OCI-LY3 (cell line): ENCODE data around the gene SGCA.

Experiments used
- H2AFZ ChIP-seq: fragments of 200-600, 300-600 bp; shearing (Covaris generic); 2 replicates; pipeline ENCODE4 v1.6.0; 2014; ENCODE audit warnings: antibody characterized with exemption, low read depth, low read length
- H3K27ac ChIP-seq: fragments of 200-600, 300-600 bp; sonication (generic); 2 replicates; pipeline ENCODE4 v1.5.1; 2014; ENCODE audit warnings: mild to moderate bottlenecking, low read length, moderate library complexity, mixed read lengths
- H3K27me3 ChIP-seq: fragments of 200-600, 300-600 bp; sonication (generic); 2 replicates; pipeline ENCODE4 v1.6.1; 2014; ENCODE audit warnings: low read depth, low read length, mixed read lengths
- H3K36me3 ChIP-seq: fragments of 200-600, 300-600 bp; sonication (generic); replicated peaks from 2 replicates; pipeline ENCODE3; 2014; ENCODE audit warnings: low read depth, low read length, mixed read lengths
- H3K4me1 ChIP-seq: fragments of 300-600, 200-600 bp; sonication (generic); 2 replicates; pipeline ENCODE4 v1.6.1; 2014; ENCODE audit warnings: low read length, mixed read lengths
- H3K4me2 ChIP-seq: fragments of 200-600, 300-600 bp; sonication (generic); 2 replicates; pipeline ENCODE4 v1.6.1; 2014; ENCODE audit warnings: low read length, mixed read lengths
- H3K4me3 ChIP-seq: fragments of 300-600, 200-600 bp; sonication (generic); 2 replicates; pipeline ENCODE4 v1.5.1; 2014; ENCODE audit warnings: antibody characterized with exemption, mild to moderate bottlenecking, low read length, moderate library complexity
- H3K79me2 ChIP-seq: fragments of 300-600, 200-600 bp; shearing (Covaris generic); 2 replicates; pipeline ENCODE4 v1.6.1; 2014; ENCODE audit warnings: mild to moderate bottlenecking, low read length, mixed read lengths
- H3K9ac ChIP-seq: fragments of 300-600, 200-600 bp; shearing (Covaris generic); 2 replicates; pipeline ENCODE4 v1.6.0; 2014; ENCODE audit warnings: mild to moderate bottlenecking, low read length, moderate library complexity
- H3K9me3 ChIP-seq: fragments of 200-600, 300-600 bp; shearing (Covaris generic); 2 replicates; pipeline ENCODE4 v1.6.1; 2014; ENCODE audit warnings: low read length, mixed read lengths; ENCODE audit not compliant: insufficient read depth
- H4K20me1 ChIP-seq: fragments of 200-600, 300-600 bp; sonication (generic); 2 replicates; pipeline ENCODE4 v1.6.1; 2016; ENCODE audit warnings: low read length, mixed read lengths; ENCODE audit not compliant: insufficient read depth
- EZH2phosphoT487 ChIP-seq: fragments of 200-600 bp; shearing (Covaris generic); IDR thresholded peaks from 2 replicates; pipeline ENCODE4 v1.6.1; 2018; ENCODE audit warnings: antibody characterized with exemption, mixed run types, low read depth
- TF ChIP-seq, protein P1 (sequence below): fragments of 200-600, 300-600 bp; sonication (generic); IDR thresholded peaks from 2 replicates; pipeline ENCODE4 v1.5.1; 2014; ENCODE audit warnings: antibody characterized with exemption, low read length, low read depth

Gene SGCA

GRCh38 chr17:50175035-50175807 is 9.4 kb downstream of the SGCA start:
- no peak for TF ChIP-seq EZH2phosphoT487
- TF ChIP-seq, protein P1, sequence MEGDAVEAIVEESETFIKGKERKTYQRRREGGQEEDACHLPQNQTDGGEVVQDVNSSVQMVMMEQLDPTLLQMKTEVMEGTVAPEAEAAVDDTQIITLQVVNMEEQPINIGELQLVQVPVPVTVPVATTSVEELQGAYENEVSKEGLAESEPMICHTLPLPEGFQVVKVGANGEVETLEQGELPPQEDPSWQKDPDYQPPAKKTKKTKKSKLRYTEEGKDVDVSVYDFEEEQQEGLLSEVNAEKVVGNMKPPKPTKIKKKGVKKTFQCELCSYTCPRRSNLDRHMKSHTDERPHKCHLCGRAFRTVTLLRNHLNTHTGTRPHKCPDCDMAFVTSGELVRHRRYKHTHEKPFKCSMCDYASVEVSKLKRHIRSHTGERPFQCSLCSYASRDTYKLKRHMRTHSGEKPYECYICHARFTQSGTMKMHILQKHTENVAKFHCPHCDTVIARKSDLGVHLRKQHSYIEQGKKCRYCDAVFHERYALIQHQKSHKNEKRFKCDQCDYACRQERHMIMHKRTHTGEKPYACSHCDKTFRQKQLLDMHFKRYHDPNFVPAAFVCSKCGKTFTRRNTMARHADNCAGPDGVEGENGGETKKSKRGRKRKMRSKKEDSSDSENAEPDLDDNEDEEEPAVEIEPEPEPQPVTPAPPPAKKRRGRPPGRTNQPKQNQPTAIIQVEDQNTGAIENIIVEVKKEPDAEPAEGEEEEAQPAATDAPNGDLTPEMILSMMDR: no peak
- no peak overlapping the region for H3K27ac ChIP-seq
- H3K9ac ChIP-seq: no peak overlapping the region
- peaks cover 29% of the 10 kb centered on the region for H3K4me1 ChIP-seq
- H4K20me1 ChIP-seq: no peaks in the 10 kb centered on the region
- no peaks in the 10 kb centered on the region for H3K36me3 ChIP-seq
- no peak overlapping the region for H3K4me3 ChIP-seq
- H2AFZ ChIP-seq: no peak overlapping the region
- H3K9me3 ChIP-seq: no peaks in the 10 kb centered on the region
- no peaks in the 10 kb centered on the region for H3K79me2 ChIP-seq
- H3K4me2 ChIP-seq: no peak overlapping the region
- H3K27me3 ChIP-seq: no peaks in the 10 kb centered on the region

GRCh38 chr17:50176559-50177357 is 11.0 kb downstream of the SGCA start:
- Histone ChIP-seq H3K79me2 (no peaks in the 10 kb centered on the region), H4K20me1 (no peaks in the 10 kb centered on the region), H3K36me3 (no peaks in the 10 kb centered on the region), H3K4me3 (no peak overlapping the region), H3K4me2 (no peak overlapping the region), H3K9me3 (no peaks in the 10 kb centered on the region), H3K9ac (no peak overlapping the region), H3K27me3 (no peaks in the 10 kb centered on the region), H3K27ac (no peak overlapping the region), H3K4me1 (peaks cover 15% of the 10 kb centered on the region), H2AFZ (no peak overlapping the region)
- TF ChIP-seq, protein P1: no peak
- TF ChIP-seq EZH2phosphoT487: no peak

DNA sequence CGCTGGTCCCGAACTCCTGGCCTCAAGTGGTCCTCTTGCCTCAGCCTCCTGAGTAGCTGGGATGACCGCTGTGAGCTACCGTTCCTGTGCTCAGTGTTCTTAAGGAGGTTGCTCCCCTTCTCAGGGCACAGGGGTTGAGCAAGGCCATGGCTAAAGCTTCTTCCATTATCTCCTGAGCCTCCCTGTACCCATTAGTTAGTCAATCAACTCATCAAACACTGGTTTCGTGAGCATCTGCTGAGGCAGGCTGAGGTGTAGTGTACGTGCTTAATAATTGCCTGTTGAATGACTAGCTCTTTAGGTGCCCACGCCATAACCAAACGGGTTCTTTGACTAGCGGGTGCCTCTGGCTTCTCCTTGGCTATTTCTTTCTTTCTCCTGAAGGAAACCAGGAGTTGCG is 11.7 kb downstream of the SGCA start:
- H3K4me1 ChIP-seq: peaks cover 15% of the 10 kb centered on the region
- H3K27me3 ChIP-seq: no peaks in the 10 kb centered on the region
- peak overlapping the region; percentile 64; the same call in 1 of the 2 replicates for H3K9ac ChIP-seq
- H3K36me3 ChIP-seq: no peaks in the 10 kb centered on the region
- H3K79me2 ChIP-seq: no peaks in the 10 kb centered on the region
- peak overlapping the region; percentile 88 for H3K4me2 ChIP-seq
- H3K9me3 ChIP-seq: no peaks in the 10 kb centered on the region
- H3K4me3 ChIP-seq: peak overlapping the region; percentile 75
- TF ChIP-seq EZH2phosphoT487: no peak
- H2AFZ ChIP-seq: 0 out of 2 replicates have a peak overlapping the region, but pooled peaks have one; percentile 88
- no peak overlapping the region for H3K27ac ChIP-seq
- H4K20me1 ChIP-seq: no peaks in the 10 kb centered on the region

- H3K36me3 ChIP-seq: no peaks in the 10 kb centered on the region
- no peak overlapping the region for H3K27ac ChIP-seq
- H3K4me2 ChIP-seq: peak overlapping the region; percentile 88
- peak overlapping the region; percentile 75 for H3K4me3 ChIP-seq
- TF ChIP-seq EZH2phosphoT487: no peak
- TF ChIP-seq, protein P1: peak; percentile 83
- H3K79me2 ChIP-seq: no peaks in the 10 kb centered on the region
- no peaks in the 10 kb centered on the region for H4K20me1 ChIP-seq
- H3K4me1 ChIP-seq: peaks cover 16% of the 10 kb centered on the region
- no peaks in the 10 kb centered on the region for H3K27me3 ChIP-seq
- peak overlapping the region; percentile 88 for H2AFZ ChIP-seq
- peak overlapping the region; percentile 64 for H3K9ac ChIP-seq
- no peaks in the 10 kb centered on the region for H3K9me3 ChIP-seq
Observed at GRCh38 chr17:50177983-50178834, 12.4 kb downstream of the SGCA start.
